SK-N-SH treated with all-trans-retinoic acid at 6 μM for 48 hours (cell line): ENCODE measurements around the gene GAL.

ENCODE experiments used
- ATAC-seq: fragments of 200-7000 bp; cut with Tn5 transposase; 3 replicates; pipeline ENCODE4 v1.9.1; 2020; ENCODE audit warnings: mild to moderate bottlenecking, moderate library complexity
- ARNTL ChIP-seq: fragments of 450-650 bp; formaldehyde crosslinking; IDR thresholded peaks from 2 replicates; pipeline ENCODE4 v1.5.0; 2020; ENCODE audit warnings: low read depth, mild to moderate bottlenecking, moderate library complexity, borderline replicate concordance
- BACH2 ChIP-seq: fragments of 250-450 bp; sonication (Bioruptor Pico); IDR thresholded peaks from 2 replicates; pipeline ENCODE4 v1.9.0; 2021; ENCODE audit warnings: mild to moderate bottlenecking, borderline replicate concordance
- CSDC2 ChIP-seq: fragments of 250-450 bp; sonication (Bioruptor Pico); IDR thresholded peaks from 2 replicates; pipeline ENCODE4 v1.5.0; 2020; ENCODE audit warnings: mild to moderate bottlenecking, moderate library complexity
- ESRRG ChIP-seq: fragments of 250-450 bp; sonication (Bioruptor Pico); IDR thresholded peaks from 2 replicates; pipeline ENCODE4 v1.6.1; 2021; ENCODE audit warnings: mild to moderate bottlenecking
- GLIS3 ChIP-seq: fragments of 250-450 bp; sonication (Bioruptor Pico); IDR thresholded peaks from 2 replicates; pipeline ENCODE4 v1.5.0; 2020; ENCODE audit warnings: mild to moderate bottlenecking, moderate library complexity
- ISL1 ChIP-seq: fragments of 250-450 bp; sonication (Bioruptor Pico); IDR thresholded peaks from 2 replicates; pipeline ENCODE4 v2.1.2; 2022; ENCODE audit warnings: mild to moderate bottlenecking, moderate library complexity
- OSR1 ChIP-seq: fragments of 250-450 bp; sonication (Bioruptor Pico); IDR thresholded peaks from 2 replicates; pipeline ENCODE4 v1.8.0; 2022; ENCODE audit warnings: moderate library complexity, mild to moderate bottlenecking, inconsistent platforms
- PPARA ChIP-seq: fragments of 250-450 bp; sonication (Bioruptor Pico); IDR thresholded peaks from 2 replicates; pipeline ENCODE4 v1.5.0; 2020; ENCODE audit warnings: mild to moderate bottlenecking, borderline replicate concordance
- RARB ChIP-seq: fragments of 250-450 bp; sonication (Bioruptor Pico); IDR thresholded peaks from 2 replicates; pipeline ENCODE4 v1.8.0; 2021; ENCODE audit warnings: mild to moderate bottlenecking, moderate library complexity
- SNAI2 ChIP-seq: fragments of 250-450 bp; sonication (Bioruptor Pico); IDR thresholded peaks from 2 replicates; pipeline ENCODE4 v1.5.0; 2020; ENCODE audit warnings: mild to moderate bottlenecking, moderate library complexity
- TCF4 ChIP-seq: fragments of 250-450 bp; sonication (Bioruptor Pico); IDR thresholded peaks from 2 replicates; pipeline ENCODE4 v1.8.0; 2021; ENCODE audit warnings: mild to moderate bottlenecking, moderate library complexity, borderline replicate concordance
- TSHZ2 ChIP-seq: fragments of 250-450 bp; sonication (Bioruptor Pico); IDR thresholded peaks from 2 replicates; pipeline ENCODE4 v1.5.0; 2020; ENCODE audit warnings: mild to moderate bottlenecking, moderate library complexity
- ZC3H10 ChIP-seq: fragments of 250-450 bp; sonication (Bioruptor Pico); IDR thresholded peaks from 2 replicates; pipeline ENCODE4 v1.5.1; 2021; ENCODE audit warnings: mild to moderate bottlenecking, moderate library complexity
- ZFP3 ChIP-seq: fragments of 250-450 bp; sonication (Bioruptor Pico); IDR thresholded peaks from 2 replicates; pipeline ENCODE4 v1.5.0; 2020; ENCODE audit warnings: mild to moderate bottlenecking, moderate library complexity
- ZFP30 ChIP-seq: fragments of 450-650 bp; formaldehyde crosslinking; IDR thresholded peaks from 2 replicates; pipeline ENCODE4 v1.5.0; 2022; ENCODE audit warnings: mild to moderate bottlenecking, moderate library complexity
- ZNF565 ChIP-seq: fragments of 450-650 bp; formaldehyde crosslinking; conservative IDR thresholded peaks from 2 replicates; pipeline ENCODE4 v1.5.0; 2020; ENCODE audit warnings: low read depth, mild to moderate bottlenecking, moderate library complexity
- ZNF8 ChIP-seq: fragments of 450-650 bp; formaldehyde crosslinking; IDR thresholded peaks from 2 replicates; pipeline ENCODE4 v1.5.0; 2020; ENCODE audit warnings: mild to moderate bottlenecking, moderate library complexity
- TF ChIP-seq, protein P1 (sequence below): fragments of 250-450 bp; sonication (Bioruptor Pico); IDR thresholded peaks from 2 replicates; pipeline ENCODE4 v1.5.1; 2021; ENCODE audit warnings: mild to moderate bottlenecking, moderate library complexity
- TF ChIP-seq, protein P2 (sequence below): fragments of 250-450 bp; sonication (Bioruptor Pico); IDR thresholded peaks from 2 replicates; pipeline ENCODE4 v1.8.0; 2020; ENCODE audit warnings: mild to moderate bottlenecking, moderate library complexity, borderline replicate concordance
- TF ChIP-seq, protein P3 (sequence below): fragments of 250-450 bp; sonication (Bioruptor Pico); IDR thresholded peaks from 2 replicates; pipeline ENCODE4 v1.5.1; 2020; ENCODE audit warnings: low read depth, mild to moderate bottlenecking, moderate library complexity

The GAL gene

DNA sequence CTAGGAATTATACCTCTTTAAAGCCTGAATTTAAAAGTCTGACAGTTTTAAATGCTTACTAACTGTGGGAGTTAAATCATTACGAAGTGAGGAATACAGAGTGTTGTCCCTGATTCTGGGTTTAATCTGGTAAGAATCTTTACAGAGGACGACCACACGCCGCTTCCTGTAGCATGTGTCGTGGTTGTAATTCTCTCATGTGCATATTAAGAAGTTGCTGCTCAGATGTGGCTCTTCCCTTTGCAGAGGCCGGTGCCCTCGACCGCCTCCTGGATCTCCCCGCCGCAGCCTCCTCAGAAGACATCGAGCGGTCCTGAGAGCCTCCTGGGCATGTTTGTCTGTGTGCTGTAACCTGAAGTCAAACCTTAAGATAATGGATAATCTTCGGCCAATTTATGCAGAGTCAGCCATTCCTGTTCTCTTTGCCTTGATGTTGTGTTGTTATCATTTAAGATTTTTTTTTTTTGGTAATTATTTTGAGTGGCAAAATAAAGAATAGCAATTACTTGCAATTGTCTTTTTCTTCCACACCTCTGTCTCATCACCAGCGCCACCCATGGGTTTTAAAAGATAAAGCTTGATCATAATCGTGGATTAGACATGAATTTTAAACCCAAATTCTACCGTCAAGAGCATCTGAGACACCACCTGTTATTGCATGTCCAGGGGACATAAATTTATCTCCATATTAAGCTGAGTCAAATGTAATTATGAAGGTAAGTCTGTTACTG lies 6.5 kb downstream of the GAL start:
- no peak for ATAC-seq
- TF ChIP-seq ESRRG (no peak), ZNF565 (CRISPR knock-in tag) (no peak), TCF4 (no peak), ARNTL (CRISPR knock-in tag) (no peak), ZFP30 (CRISPR knock-in tag) (no peak), BACH2 (CRISPR knock-in tag) (no peak), PPARA (CRISPR knock-in tag) (no peak), RARB (CRISPR knock-in tag) (no peak), OSR1 (no peak), ISL1 (CRISPR knock-in tag) (no peak)
- TF ChIP-seq, protein P1, sequence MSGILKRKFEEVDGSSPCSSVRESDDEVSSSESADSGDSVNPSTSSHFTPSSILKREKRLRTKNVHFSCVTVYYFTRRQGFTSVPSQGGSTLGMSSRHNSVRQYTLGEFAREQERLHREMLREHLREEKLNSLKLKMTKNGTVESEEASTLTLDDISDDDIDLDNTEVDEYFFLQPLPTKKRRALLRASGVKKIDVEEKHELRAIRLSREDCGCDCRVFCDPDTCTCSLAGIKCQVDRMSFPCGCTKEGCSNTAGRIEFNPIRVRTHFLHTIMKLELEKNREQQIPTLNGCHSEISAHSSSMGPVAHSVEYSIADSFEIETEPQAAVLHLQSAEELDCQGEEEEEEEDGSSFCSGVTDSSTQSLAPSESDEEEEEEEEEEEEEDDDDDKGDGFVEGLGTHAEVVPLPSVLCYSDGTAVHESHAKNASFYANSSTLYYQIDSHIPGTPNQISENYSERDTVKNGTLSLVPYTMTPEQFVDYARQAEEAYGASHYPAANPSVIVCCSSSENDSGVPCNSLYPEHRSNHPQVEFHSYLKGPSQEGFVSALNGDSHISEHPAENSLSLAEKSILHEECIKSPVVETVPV (CRISPR knock-in tag): no peak
- TF ChIP-seq, protein P2, sequence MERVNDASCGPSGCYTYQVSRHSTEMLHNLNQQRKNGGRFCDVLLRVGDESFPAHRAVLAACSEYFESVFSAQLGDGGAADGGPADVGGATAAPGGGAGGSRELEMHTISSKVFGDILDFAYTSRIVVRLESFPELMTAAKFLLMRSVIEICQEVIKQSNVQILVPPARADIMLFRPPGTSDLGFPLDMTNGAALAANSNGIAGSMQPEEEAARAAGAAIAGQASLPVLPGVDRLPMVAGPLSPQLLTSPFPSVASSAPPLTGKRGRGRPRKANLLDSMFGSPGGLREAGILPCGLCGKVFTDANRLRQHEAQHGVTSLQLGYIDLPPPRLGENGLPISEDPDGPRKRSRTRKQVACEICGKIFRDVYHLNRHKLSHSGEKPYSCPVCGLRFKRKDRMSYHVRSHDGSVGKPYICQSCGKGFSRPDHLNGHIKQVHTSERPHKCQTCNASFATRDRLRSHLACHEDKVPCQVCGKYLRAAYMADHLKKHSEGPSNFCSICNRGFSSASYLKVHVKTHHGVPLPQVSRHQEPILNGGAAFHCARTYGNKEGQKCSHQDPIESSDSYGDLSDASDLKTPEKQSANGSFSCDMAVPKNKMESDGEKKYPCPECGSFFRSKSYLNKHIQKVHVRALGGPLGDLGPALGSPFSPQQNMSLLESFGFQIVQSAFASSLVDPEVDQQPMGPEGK (CRISPR knock-in tag): no peak

DNA sequence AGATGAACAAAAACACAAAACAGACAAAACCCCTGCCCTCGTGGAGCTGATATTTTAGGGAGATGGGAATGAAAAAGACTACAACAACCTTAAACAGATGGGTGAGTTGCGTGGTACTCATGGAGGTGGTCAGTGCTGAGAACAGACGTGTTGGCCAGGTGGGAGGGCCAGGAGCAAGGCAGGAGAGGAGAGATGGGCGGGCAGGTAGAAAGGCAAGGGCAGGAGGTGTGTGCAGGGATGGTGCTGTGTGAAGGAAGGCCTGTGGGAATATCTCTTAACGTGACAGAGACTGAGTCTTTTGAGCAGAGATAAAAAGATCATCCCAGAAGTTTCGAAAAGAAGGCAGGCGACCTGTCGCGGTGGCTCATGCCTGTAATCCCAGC lies 7.0 kb downstream of the GAL start:
- no peak for ATAC-seq
- TF ChIP-seq ZFP30 (CRISPR knock-in tag): no peak
- no peak for TF ChIP-seq TCF4
- no peak for TF ChIP-seq ESRRG
- no peak for TF ChIP-seq PPARA (CRISPR knock-in tag)
- TF ChIP-seq RARB (CRISPR knock-in tag): no peak
- TF ChIP-seq TSHZ2 (CRISPR knock-in tag): no peak
- TF ChIP-seq CSDC2 (CRISPR knock-in tag): no peak
- TF ChIP-seq GLIS3: no peak
- TF ChIP-seq BACH2 (CRISPR knock-in tag): no peak
- TF ChIP-seq, protein P1 (CRISPR knock-in tag): no peak
- no peak for TF ChIP-seq ISL1 (CRISPR knock-in tag)
- no peak for TF ChIP-seq ZC3H10 (CRISPR knock-in tag)
- TF ChIP-seq ZFP3 (CRISPR knock-in tag): no peak
- no peak for TF ChIP-seq SNAI2
- TF ChIP-seq, protein P3, sequence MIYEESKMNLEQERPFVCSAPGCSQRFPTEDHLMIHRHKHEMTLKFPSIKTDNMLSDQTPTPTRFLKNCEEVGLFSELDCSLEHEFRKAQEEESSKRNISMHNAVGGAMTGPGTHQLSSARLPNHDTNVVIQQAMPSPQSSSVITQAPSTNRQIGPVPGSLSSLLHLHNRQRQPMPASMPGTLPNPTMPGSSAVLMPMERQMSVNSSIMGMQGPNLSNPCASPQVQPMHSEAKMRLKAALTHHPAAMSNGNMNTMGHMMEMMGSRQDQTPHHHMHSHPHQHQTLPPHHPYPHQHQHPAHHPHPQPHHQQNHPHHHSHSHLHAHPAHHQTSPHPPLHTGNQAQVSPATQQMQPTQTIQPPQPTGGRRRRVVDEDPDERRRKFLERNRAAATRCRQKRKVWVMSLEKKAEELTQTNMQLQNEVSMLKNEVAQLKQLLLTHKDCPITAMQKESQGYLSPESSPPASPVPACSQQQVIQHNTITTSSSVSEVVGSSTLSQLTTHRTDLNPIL (CRISPR knock-in tag): no peak
- TF ChIP-seq, protein P2 (CRISPR knock-in tag): no peak
- no peak for TF ChIP-seq ZNF8 (CRISPR knock-in tag)
- TF ChIP-seq, all 23 proteins: peak for 0
